ENCODE data around the gene HAS3. TPM values are rescaled to one million over a fixed set of nuclear protein-coding genes. Genes with fewer than 3 reads are reported as not detected.

The HAS3 gene
- total RNA-seq, 1 experiment from 2014 or later, result 100 TPM

DNA sequence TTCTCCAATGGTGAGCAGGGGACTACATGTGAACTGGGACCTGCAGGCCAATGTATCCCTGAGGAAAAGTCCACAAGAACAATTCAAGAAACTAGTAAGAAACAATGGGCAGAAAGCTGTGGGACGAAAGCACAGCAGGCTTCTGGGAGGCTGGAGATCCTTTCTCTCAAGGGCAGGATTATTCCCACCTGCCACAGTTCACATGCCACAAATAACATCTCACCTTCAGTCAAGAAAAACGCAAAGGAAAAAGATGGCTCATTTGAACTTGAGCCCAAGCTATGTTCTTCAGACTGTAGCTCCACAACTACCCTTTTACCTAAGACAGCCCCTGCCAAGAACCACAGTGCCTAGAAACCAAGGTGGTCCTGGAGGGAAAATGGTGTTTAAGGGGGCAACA, 13.0 kb downstream of the HAS3 start:
- H3K4me2 ChIP-seq (ENCODE audit: insufficient read depth, insufficient read length, low read length), result no peak overlapping the region
- H4K91ac ChIP-seq (ENCODE audit: insufficient read length, low read depth, low read length), result no peak overlapping the region
- no peak overlapping the region for H3K56ac ChIP-seq (ENCODE audit: insufficient read length, low read depth, low read length)
- Mint-ChIP-seq H3K27me3 (ENCODE audit: low read depth) (no peaks in the 10 kb centered on the region), H3K4me3 (no peak overlapping the region), H3K27ac (peak overlapping the region in 1 of 3 experiments; percentile 37; a peak in 1 of 7 replicates), H3K36me3 (ENCODE audit: insufficient read depth in 1 of 3, low read depth in 3 of 3) (peaks cover 71 to 82% (median 78%) of the 10 kb centered on the region in 3 experiments), H3K4me1 (no peaks in the 10 kb centered on the region), H3K9me3 (no peaks in the 10 kb centered on the region; a peak in 2 of 5 replicates)
- H3K9ac ChIP-seq (ENCODE audit: extremely low read depth, insufficient read length, low read length), result no peak overlapping the region
- DNase-seq, result no peak
- no peak overlapping the region for H2BK120ac ChIP-seq (ENCODE audit: low read depth, low read length, poor library complexity, severe bottlenecking)
- H3K23me2 ChIP-seq (ENCODE audit: insufficient read length, low read depth, low read length, poor library complexity, severe bottlenecking), result no peaks in the 10 kb centered on the region
- H2BK5ac ChIP-seq (ENCODE audit: insufficient read length, low read length), result no peak overlapping the region
- no peaks in the 10 kb centered on the region for H3K79me1 ChIP-seq (ENCODE audit: insufficient read depth, low read depth, low read length, poor library complexity, severe bottlenecking)
- no peak overlapping the region for H3T11ph ChIP-seq (ENCODE audit: low read length)
- H2AFZ ChIP-seq (ENCODE audit: low read length), result no peak overlapping the region
- no peak overlapping the region for H4K5ac ChIP-seq (ENCODE audit: insufficient read length, low read depth, low read length)
- no peak overlapping the region for H2AK5ac ChIP-seq (ENCODE audit: insufficient read length, low read length)
- H3K27ac ChIP-seq (ENCODE audit: insufficient read length, low read depth, low read length), result no peak overlapping the region
- WGBS (ENCODE audit: extremely low coverage, insufficient read length, low lambda C conversion rate), result no CpG with 5 or more reads among the region's 2 CpGs
- H3K4me1 ChIP-seq (ENCODE audit: insufficient read depth, low read length), result no peaks in the 10 kb centered on the region
- no peak for TF ChIP-seq CTCF (conservative IDR thresholded peaks at IDR 0.05)
- H2BK12ac ChIP-seq (ENCODE audit: insufficient read length, low read depth, low read length), result no peak overlapping the region
- no peaks in the 10 kb centered on the region; the same call in 1 of the 2 replicates for H3K79me2 ChIP-seq (ENCODE audit: insufficient read depth, low read length)
- H4K20me1 ChIP-seq (ENCODE audit: control insufficient read depth, insufficient read depth, insufficient read length), result no peaks in the 10 kb centered on the region
- H4K8ac ChIP-seq (replicated peaks; ENCODE audit: insufficient read length, low read depth, low read length), result no peak overlapping the region
- no peak overlapping the region for H3K18ac ChIP-seq (ENCODE audit: insufficient read length, low read depth, low read length)
- H2BK15ac ChIP-seq (ENCODE audit: low read depth, low read length), result no peak overlapping the region
- no peak overlapping the region for H2BK20ac ChIP-seq (ENCODE audit: low read depth, low read length, poor library complexity, severe bottlenecking)
- no peaks in the 10 kb centered on the region for H3K9me3 ChIP-seq (ENCODE audit: control insufficient read depth, low read depth, low read length)
- H3K4ac ChIP-seq (ENCODE audit: low read depth, low read length), result no peak overlapping the region
- no peak overlapping the region for H3K14ac ChIP-seq (ENCODE audit: insufficient read depth, low read length)
- no peaks in the 10 kb centered on the region for H3K27me3 ChIP-seq (ENCODE audit: insufficient read depth, low read length)
- no peak overlapping the region for H3K23ac ChIP-seq (ENCODE audit: insufficient read length, low read depth, low read length)

Data from H9 (cell line).